ENCODE data around the gene PAGE4. TPM values are rescaled to one million over a fixed set of nuclear protein-coding genes. Genes with fewer than 3 reads are reported as not detected.
A peak's percentile ranks its signal among the peaks of the same experiment; 100 is the strongest.

PAGE4 gene
- total and polyA plus RNA-seq, 2 of the 13 experiments (the other 11 are each of a cell fraction or from before 2014, with no cell fraction given), result 1.1 TPM; not detected in 1

- TF ChIP-seq REPIN1 (CRISPR knock-in tag; IDR thresholded peaks at IDR 0.05; ENCODE audit: borderline replicate concordance, low read depth) (peak; percentile 31; the same call in 1 of the 2 replicates), HDAC6 (IDR thresholded peaks at IDR 0.05; ENCODE audit: low read depth, low read length) (no peak), ZSCAN31 (CRISPR knock-in tag; IDR thresholded peaks at IDR 0.05; ENCODE audit: low read depth) (peak; percentile 9; the same call in 1 of the 2 replicates), MYNN (CRISPR knock-in tag; IDR thresholded peaks at IDR 0.05; ENCODE audit: low read depth) (no peak), NCOR1 (IDR thresholded peaks at IDR 0.05; ENCODE audit: borderline replicate concordance, low read length) (peak; percentile 41; the same call in 1 of the 2 replicates), SMC3 (IDR thresholded peaks at IDR 0.05; ENCODE audit: low read length) (peak; percentile 2; the same call in 1 of the 2 replicates), ZNF703 (CRISPR knock-in tag; IDR thresholded peaks at IDR 0.05; ENCODE audit: borderline replicate concordance) (no peak), TFAP4 (IDR thresholded peaks at IDR 0.05; ENCODE audit: borderline replicate concordance, low read depth) (0 out of 2 replicates have a peak, but pooled peaks have one; percentile 44), FOXA1 (IDR thresholded peaks at IDR 0.05) (peak; percentile 79), FOXA1 (CRISPR knock-in tag; IDR thresholded peaks at IDR 0.05) (peak; percentile 96), NR2C2 (CRISPR knock-in tag; IDR thresholded peaks at IDR 0.05; ENCODE audit: borderline replicate concordance) (peak; percentile 45; the same call in 1 of the 2 replicates), HNF1B (CRISPR knock-in tag; IDR thresholded peaks at IDR 0.05) (peak; percentile 82), ETV5 (CRISPR knock-in tag; IDR thresholded peaks at IDR 0.05; ENCODE audit: borderline replicate concordance) (peak; percentile 93; the same call in 1 of the 2 replicates)
- TF ChIP-seq, protein P1, sequence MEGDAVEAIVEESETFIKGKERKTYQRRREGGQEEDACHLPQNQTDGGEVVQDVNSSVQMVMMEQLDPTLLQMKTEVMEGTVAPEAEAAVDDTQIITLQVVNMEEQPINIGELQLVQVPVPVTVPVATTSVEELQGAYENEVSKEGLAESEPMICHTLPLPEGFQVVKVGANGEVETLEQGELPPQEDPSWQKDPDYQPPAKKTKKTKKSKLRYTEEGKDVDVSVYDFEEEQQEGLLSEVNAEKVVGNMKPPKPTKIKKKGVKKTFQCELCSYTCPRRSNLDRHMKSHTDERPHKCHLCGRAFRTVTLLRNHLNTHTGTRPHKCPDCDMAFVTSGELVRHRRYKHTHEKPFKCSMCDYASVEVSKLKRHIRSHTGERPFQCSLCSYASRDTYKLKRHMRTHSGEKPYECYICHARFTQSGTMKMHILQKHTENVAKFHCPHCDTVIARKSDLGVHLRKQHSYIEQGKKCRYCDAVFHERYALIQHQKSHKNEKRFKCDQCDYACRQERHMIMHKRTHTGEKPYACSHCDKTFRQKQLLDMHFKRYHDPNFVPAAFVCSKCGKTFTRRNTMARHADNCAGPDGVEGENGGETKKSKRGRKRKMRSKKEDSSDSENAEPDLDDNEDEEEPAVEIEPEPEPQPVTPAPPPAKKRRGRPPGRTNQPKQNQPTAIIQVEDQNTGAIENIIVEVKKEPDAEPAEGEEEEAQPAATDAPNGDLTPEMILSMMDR (CRISPR knock-in tag; IDR thresholded peaks at IDR 0.05), result no peak
- TF ChIP-seq, protein P2, sequence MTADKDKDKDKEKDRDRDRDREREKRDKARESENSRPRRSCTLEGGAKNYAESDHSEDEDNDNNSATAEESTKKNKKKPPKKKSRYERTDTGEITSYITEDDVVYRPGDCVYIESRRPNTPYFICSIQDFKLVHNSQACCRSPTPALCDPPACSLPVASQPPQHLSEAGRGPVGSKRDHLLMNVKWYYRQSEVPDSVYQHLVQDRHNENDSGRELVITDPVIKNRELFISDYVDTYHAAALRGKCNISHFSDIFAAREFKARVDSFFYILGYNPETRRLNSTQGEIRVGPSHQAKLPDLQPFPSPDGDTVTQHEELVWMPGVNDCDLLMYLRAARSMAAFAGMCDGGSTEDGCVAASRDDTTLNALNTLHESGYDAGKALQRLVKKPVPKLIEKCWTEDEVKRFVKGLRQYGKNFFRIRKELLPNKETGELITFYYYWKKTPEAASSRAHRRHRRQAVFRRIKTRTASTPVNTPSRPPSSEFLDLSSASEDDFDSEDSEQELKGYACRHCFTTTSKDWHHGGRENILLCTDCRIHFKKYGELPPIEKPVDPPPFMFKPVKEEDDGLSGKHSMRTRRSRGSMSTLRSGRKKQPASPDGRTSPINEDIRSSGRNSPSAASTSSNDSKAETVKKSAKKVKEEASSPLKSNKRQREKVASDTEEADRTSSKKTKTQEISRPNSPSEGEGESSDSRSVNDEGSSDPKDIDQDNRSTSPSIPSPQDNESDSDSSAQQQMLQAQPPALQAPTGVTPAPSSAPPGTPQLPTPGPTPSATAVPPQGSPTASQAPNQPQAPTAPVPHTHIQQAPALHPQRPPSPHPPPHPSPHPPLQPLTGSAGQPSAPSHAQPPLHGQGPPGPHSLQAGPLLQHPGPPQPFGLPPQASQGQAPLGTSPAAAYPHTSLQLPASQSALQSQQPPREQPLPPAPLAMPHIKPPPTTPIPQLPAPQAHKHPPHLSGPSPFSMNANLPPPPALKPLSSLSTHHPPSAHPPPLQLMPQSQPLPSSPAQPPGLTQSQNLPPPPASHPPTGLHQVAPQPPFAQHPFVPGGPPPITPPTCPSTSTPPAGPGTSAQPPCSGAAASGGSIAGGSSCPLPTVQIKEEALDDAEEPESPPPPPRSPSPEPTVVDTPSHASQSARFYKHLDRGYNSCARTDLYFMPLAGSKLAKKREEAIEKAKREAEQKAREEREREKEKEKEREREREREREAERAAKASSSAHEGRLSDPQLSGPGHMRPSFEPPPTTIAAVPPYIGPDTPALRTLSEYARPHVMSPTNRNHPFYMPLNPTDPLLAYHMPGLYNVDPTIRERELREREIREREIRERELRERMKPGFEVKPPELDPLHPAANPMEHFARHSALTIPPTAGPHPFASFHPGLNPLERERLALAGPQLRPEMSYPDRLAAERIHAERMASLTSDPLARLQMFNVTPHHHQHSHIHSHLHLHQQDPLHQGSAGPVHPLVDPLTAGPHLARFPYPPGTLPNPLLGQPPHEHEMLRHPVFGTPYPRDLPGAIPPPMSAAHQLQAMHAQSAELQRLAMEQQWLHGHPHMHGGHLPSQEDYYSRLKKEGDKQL (CRISPR knock-in tag; IDR thresholded peaks at IDR 0.05; ENCODE audit: low read depth), result no peak
Observed at GRCh38 chrX:49877397-49878101, 48.4 kb downstream of the PAGE4 start (continued).
